T-cell (primary cell): ENCODE data around the gene TJP2. TPM values are rescaled to one million over a fixed set of nuclear protein-coding genes. Genes with fewer than 3 reads are reported as not detected.
A peak's percentile ranks its signal among the peaks of the same experiment; 100 is the strongest.

ENCODE experiments used
- ATAC-seq, 4 experiments: fragments of 200-7000 bp in 3 of 4; fragments of 150-1000 bp in 1 of 4; cut with Tn5 transposase; replicated peaks in 1 of 4; 1 replicate in 3 of 4; 2 replicates in 1 of 4; pipeline ENCODE4 v1.10.0; 2021; ENCODE audit warnings: moderate library complexity in 3 of 4, mild to moderate bottlenecking in 2 of 4, moderate number of reproducible peaks in 1 of 4
- CTCF ChIA-PET, 2 donors: fragments of 300-600 bp; sonication (Branson Sonifier 250); formaldehyde crosslinking; loops; one replicate each; lab custom pipeline; 2022; ENCODE audit warnings: antibody characterized with exemption in 2 of 2; lab: Charles Lee
- POLR2A ChIA-PET, 2 donors: fragments of 300-600 bp; sonication (Branson Sonifier 250); formaldehyde crosslinking; loops; one replicate each; lab custom pipeline; 2022; ENCODE audit warnings: antibody characterized with exemption in 2 of 2; lab: Charles Lee
- DNase-seq, 35 experiments: peaks; one replicate each; pipeline versions ENCODE4 v3.0.0 to v3.0.0-alpha.2; 2013 to 2023
- H3K27ac ChIP-seq: one replicate; pipeline ENCODE4 v1.5.1; 2013; ENCODE audit warnings: low read length
- H3K27me3 ChIP-seq, 2 experiments: replicated peaks in 1 of 2; 1 replicate in 1 of 2; 2 replicates in 1 of 2; pipeline versions ENCODE4 v1.6.1 to v1.7.0; 2013; ENCODE audit warnings: low read length in 1 of 2, mixed read lengths in 1 of 2; ENCODE audit not compliant: control insufficient read depth in 2 of 2, insufficient read depth in 2 of 2; ENCODE audit errors: extremely low read depth in 1 of 2
- H3K36me3 ChIP-seq, 2 donors: 1 replicate in 1 of 2; 2 replicates in 1 of 2; pipeline versions ENCODE4 v1.6.1 to v1.7.0; 2013; ENCODE audit warnings: low read length in 1 of 2; ENCODE audit not compliant: control insufficient read depth in 2 of 2, insufficient read depth in 1 of 2; ENCODE audit errors: extremely low read depth in 1 of 2
- H3K4me1 ChIP-seq, 2 experiments: 1 replicate in 1 of 2; 2 replicates in 1 of 2; pipeline versions ENCODE4 v1.6.1 to v1.7.0; 2013; ENCODE audit warnings: low read length in 2 of 2, mixed read lengths in 1 of 2; ENCODE audit not compliant: insufficient read depth in 2 of 2, control insufficient read depth in 1 of 2; ENCODE audit errors: extremely low read depth in 1 of 2
- H3K4me3 ChIP-seq, 2 donors: 1 replicate in 1 of 2; 2 replicates in 1 of 2; pipeline versions ENCODE4 v1.5.1 to v1.7.0; 2013; ENCODE audit warnings: mild to moderate bottlenecking in 2 of 2, low read length in 1 of 2, moderate library complexity in 1 of 2; ENCODE audit not compliant: control insufficient read depth in 1 of 2; ENCODE audit errors: extremely low read depth in 1 of 2
- H3K9me3 ChIP-seq: 2 replicates; pipeline ENCODE4 v1.7.0; 2013
- H3K27ac Mint-ChIP-seq, 2 donors: one replicate each; pipeline ENCODE4 v1.8.0; 2020 to 2021; ENCODE audit warnings: mild to moderate bottlenecking in 2 of 2, mixed read lengths in 2 of 2
- H3K27me3 Mint-ChIP-seq, 2 donors: one replicate each; pipeline ENCODE4 v1.8.0; 2021 to 2022; ENCODE audit warnings: mixed read lengths in 2 of 2
- H3K36me3 Mint-ChIP-seq: one replicate; pipeline ENCODE4 v1.8.0; 2021; ENCODE audit warnings: mixed read lengths
- H3K4me1 Mint-ChIP-seq, 3 donors: one replicate each; pipeline ENCODE4 v1.8.0; 2020 to 2022; ENCODE audit warnings: mixed read lengths in 3 of 3, mild to moderate bottlenecking in 1 of 3
- H3K4me3 Mint-ChIP-seq, 3 donors: one replicate each; pipeline ENCODE4 v1.8.0; 2020 to 2022; ENCODE audit warnings: mild to moderate bottlenecking in 3 of 3, mixed read lengths in 3 of 3, moderate library complexity in 3 of 3
- H3K9me3 Mint-ChIP-seq, 3 donors: one replicate each; pipeline ENCODE4 v1.8.0; 2020 to 2022; ENCODE audit warnings: mixed read lengths in 3 of 3
- WGBS: methylation state at CpG from one replicate; pipeline ENCODE4 v1.1.5; 2013; ENCODE audit warnings: missing lambda C conversion rate; ENCODE audit not compliant: insufficient coverage; 5-methylcytosine and 5-hydroxymethylcytosine counted together
- total RNA-seq, 35 experiments: library from RNA in 6 of 35; stranded (reverse) in 6 of 35; fragments of 120-200 nt in 1 of 35; gene quantifications; one replicate each; pipeline versions ENCODE4 v1.2.1 to v1.2.4 and lab custom pipeline; 2013 to 2026

Gene TJP2
- total RNA-seq, 5 donors from 2014 or later (not counting 1 experiment from before 2014, with no cell fraction given) = 6.4 to 10.4 (median 6.6) TPM

- POLR2A ChIA-PET = interaction anchor here in 1 of 2 donors (0.6 kb wide), 1 partner anchor 149 kb away, joined by 6 read pairs; no protein-coding TSS in a partner anchor
- WGBS = 48% methylated on average over 6 of the region's 8 CpGs
- Mint-ChIP-seq H3K36me3 (no peaks in the 10 kb centered on the region), H3K4me1 (peaks cover 25 to 55% (median 43%) of the 10 kb centered on the region in 3 donors), H3K27me3 (peaks cover 33 to 35% of the 10 kb centered on the region in 2 donors), H3K4me3 (peak overlapping the region in 2 of 3 donors; percentile 79 to 82), H3K9me3 (no peaks in the 10 kb centered on the region), H3K27ac (peak overlapping the region in 1 of 2 donors; percentile 25)
- H3K9me3 ChIP-seq = no peaks in the 10 kb centered on the region
- H3K27ac ChIP-seq = no peak overlapping the region
- peaks cover 0 to 23% of the 10 kb centered on the region in 2 experiments for H3K27me3 ChIP-seq
- CTCF ChIA-PET = interaction anchor here in 1 of 2 donors (0.7 kb wide), 1 partner anchor 563 kb away, joined by 3 read pairs; no protein-coding TSS in a partner anchor
- H3K4me1 ChIP-seq = peaks cover 3 to 15% of the 10 kb centered on the region in 2 experiments
- H3K36me3 ChIP-seq = no peaks in the 10 kb centered on the region
- H3K4me3 ChIP-seq = no peak overlapping the region
- DNase-seq = no peak
- ATAC-seq = no peak
Measured at GRCh38 chr9:69175486-69175885, 1.4 kb downstream of the TJP2 start.

- POLR2A ChIA-PET = interaction anchor here in 1 of 2 donors (0.6 kb wide), 1 partner anchor 281 kb away, joined by 3 read pairs; no protein-coding TSS in a partner anchor
- ATAC-seq = no peak
- CTCF ChIA-PET = interaction anchor here in 1 of 2 donors (0.6 kb wide), 1 partner anchor 8 kb away, joined by 3 read pairs; no protein-coding TSS in a partner anchor
- peaks cover 3 to 15% of the 10 kb centered on the region in 2 experiments for H3K4me1 ChIP-seq
- peaks cover 23 to 24% of the 10 kb centered on the region in 2 donors for H3K27me3 Mint-ChIP-seq
- no peak overlapping the region for H3K27ac ChIP-seq
- peak overlapping the region in 1 of 2 donors; percentile 1 for H3K27ac Mint-ChIP-seq
- H3K9me3 ChIP-seq = no peaks in the 10 kb centered on the region
- H3K4me3 Mint-ChIP-seq = no peak overlapping the region
- WGBS = 51% methylated on average over 2 of the region's 9 CpGs
- no peak for DNase-seq
- no peaks in the 10 kb centered on the region for H3K9me3 Mint-ChIP-seq
- H3K36me3 Mint-ChIP-seq = no peaks in the 10 kb centered on the region
- peaks cover 0 to 22% of the 10 kb centered on the region in 2 experiments for H3K27me3 ChIP-seq
- H3K36me3 ChIP-seq = no peaks in the 10 kb centered on the region
- no peak overlapping the region for H3K4me3 ChIP-seq
- peaks cover 34 to 64% (median 49%) of the 10 kb centered on the region in 3 donors for H3K4me1 Mint-ChIP-seq
Measured at GRCh38 chr9:69176471-69177171, 2.5 kb downstream of the TJP2 start.

GRCh38 chr9:69178583-69179011 is 4.5 kb downstream of the TJP2 start:
- peak overlapping the region in 1 of 2 donors; percentile 46 for H3K27ac Mint-ChIP-seq
- peak in 1 of 35 experiments; percentile 34 for DNase-seq
- CTCF ChIA-PET = interaction anchor here (0.7 to 1.3 kb wide), 6 partner anchors 10 to 126 kb away, joined by 3 to 5 read pairs (median 4); no protein-coding TSS in a partner anchor
- H3K9me3 Mint-ChIP-seq = no peaks in the 10 kb centered on the region
- H3K4me1 Mint-ChIP-seq = peaks cover 34 to 65% (median 45%) of the 10 kb centered on the region in 3 donors
- Histone ChIP-seq H3K9me3 (no peaks in the 10 kb centered on the region), H3K36me3 (no peaks in the 10 kb centered on the region), H3K27ac (no peak overlapping the region), H3K4me3 (no peak overlapping the region), H3K27me3 (peaks cover 0 to 14% of the 10 kb centered on the region in 2 experiments), H3K4me1 (peaks cover 3 to 10% of the 10 kb centered on the region in 2 experiments)
- POLR2A ChIA-PET = interaction anchor here in 1 of 2 donors (0.6 to 0.7 kb wide), 3 partner anchors 133 to 618 kb away, joined by 3 read pairs; no protein-coding TSS in a partner anchor
- ATAC-seq = peak in 1 of 4 experiments; percentile 40
- H3K36me3 Mint-ChIP-seq = no peaks in the 10 kb centered on the region
- WGBS = 0% methylated on average over 1 of the region's 3 CpGs
- H3K4me3 Mint-ChIP-seq = no peak overlapping the region
- peaks cover 9 to 13% of the 10 kb centered on the region in 2 donors for H3K27me3 Mint-ChIP-seq

GRCh38 chr9:69179037-69179436 is 5.0 kb downstream of the TJP2 start:
- Histone ChIP-seq H3K27ac (no peak overlapping the region), H3K27me3 (peaks cover 0 to 12% of the 10 kb centered on the region in 2 experiments), H3K4me1 (peaks cover 3 to 9% of the 10 kb centered on the region in 2 experiments), H3K9me3 (no peaks in the 10 kb centered on the region), H3K36me3 (no peaks in the 10 kb centered on the region), H3K4me3 (no peak overlapping the region)
- no peak for ATAC-seq
- Mint-ChIP-seq H3K4me3 (no peak overlapping the region), H3K36me3 (no peaks in the 10 kb centered on the region), H3K4me1 (peaks cover 33 to 64% (median 44%) of the 10 kb centered on the region in 3 donors), H3K27ac (no peak overlapping the region), H3K9me3 (no peaks in the 10 kb centered on the region), H3K27me3 (peaks cover 8 to 13% of the 10 kb centered on the region in 2 donors)
- CTCF ChIA-PET = interaction anchor here (0.7 to 1.2 kb wide), 5 partner anchors 9 to 126 kb away, joined by 3 to 5 read pairs (median 3); no protein-coding TSS in a partner anchor
- WGBS = 100% methylated on average over 1 of the region's 2 CpGs
- POLR2A ChIA-PET = interaction anchor here in 1 of 2 donors (0.6 to 0.7 kb wide), 3 partner anchors 134 to 619 kb away, joined by 3 read pairs; no protein-coding TSS in a partner anchor
- DNase-seq = no peak

- ChIA-PET CTCF (no interaction called here), POLR2A (interaction anchor here in 1 of 2 donors (0.6 kb wide), 1 partner anchor 12 kb away, joined by 3 read pairs; no protein-coding TSS in a partner anchor)
- DNase-seq (no peak), ATAC-seq (peak in 2 of 4 experiments; percentile 24 to 28)
- Histone ChIP-seq H3K9me3 (no peaks in the 10 kb centered on the region), H3K27me3 (peaks cover 0 to 3% of the 10 kb centered on the region in 2 experiments), H3K4me1 (peaks cover 2% of the 10 kb centered on the region in 2 experiments), H3K27ac (no peak overlapping the region), H3K4me3 (no peak overlapping the region), H3K36me3 (no peaks in the 10 kb centered on the region)
- 78% methylated on average over 1 of the region's 3 CpGs for WGBS
- H3K27me3 Mint-ChIP-seq = peaks cover 0 to 4% of the 10 kb centered on the region in 2 donors
- no peaks in the 10 kb centered on the region for H3K9me3 Mint-ChIP-seq
- H3K27ac Mint-ChIP-seq = peak overlapping the region; percentile 17 to 78
- peaks cover 23 to 54% (median 34%) of the 10 kb centered on the region in 3 donors for H3K4me1 Mint-ChIP-seq
- no peaks in the 10 kb centered on the region for H3K36me3 Mint-ChIP-seq
- H3K4me3 Mint-ChIP-seq = peak overlapping the region in 1 of 3 donors; percentile 40
Measured at GRCh38 chr9:69180200-69180599, 6.1 kb downstream of the TJP2 start.

GRCh38 chr9:69180670-69181069 is 6.6 kb downstream of the TJP2 start:
- DNase-seq (peak in 6 of 35 experiments; percentile 1 to 48 (median 14)), ATAC-seq (peak; percentile 73 to 98 (median 94))
- ChIA-PET CTCF (interaction anchor here in 1 of 2 donors (2.3 kb wide), 1 partner anchor 12 kb away, joined by 11 read pairs; no protein-coding TSS in a partner anchor), POLR2A (interaction anchor here in 1 of 2 donors (0.6 kb wide), 1 partner anchor 12 kb away, joined by 3 read pairs; no protein-coding TSS in a partner anchor)
- peak overlapping the region; percentile 17 to 78 for H3K27ac Mint-ChIP-seq
- no peaks in the 10 kb centered on the region for H3K36me3 Mint-ChIP-seq
- H3K27me3 Mint-ChIP-seq = no peaks in the 10 kb centered on the region
- H3K4me3 ChIP-seq = no peak overlapping the region
- no peak overlapping the region for H3K27ac ChIP-seq
- H3K4me3 Mint-ChIP-seq = peak overlapping the region in 1 of 3 donors; percentile 40
- no peaks in the 10 kb centered on the region for H3K27me3 ChIP-seq
- no peaks in the 10 kb centered on the region for H3K9me3 Mint-ChIP-seq
- WGBS = no CpG with 5 or more reads among the region's 2 CpGs
- peaks cover 0 to 2% of the 10 kb centered on the region in 2 experiments for H3K4me1 ChIP-seq
- no peaks in the 10 kb centered on the region for H3K36me3 ChIP-seq
- no peaks in the 10 kb centered on the region for H3K9me3 ChIP-seq
- peaks cover 18 to 50% (median 30%) of the 10 kb centered on the region in 3 donors for H3K4me1 Mint-ChIP-seq
